Stimulated activated CD4-positive, alpha-beta T cell treated with anti-CD3 and anti-CD28 coated beads, TNF-alpha, amount 100 ng/mL, for 24 hours (primary cell): ENCODE data around the gene PRPH.
"Not testable (repeated sequence)": the region's sequence is repeated elsewhere in the genome, so short reads cannot be mapped to it uniquely, and the experiment has no call there.

ENCODE experiments used
- DNase-seq, 3 experiments: peaks; one replicate each; pipeline ENCODE4 v3.0.0-alpha.2; 2020; ENCODE audit warnings: low read depth in 3 of 3

PRPH gene

GRCh38 chr12:49276304-49277290, 18.4 kb upstream of the PRPH start:
- DNase-seq: no peak

GRCh38 chr12:49277466-49277865, 17.5 kb upstream of the PRPH start:
- DNase-seq: no peak

GRCh38 chr12:49279706-49280159, 15.2 kb upstream of the PRPH start:
- DNase-seq: no peak

GRCh38 chr12:49280545-49280944, 14.4 kb upstream of the PRPH start:
- DNase-seq: not testable (repeated sequence)

- DNase-seq: no peak
Observed at GRCh38 chr12:49282302-49282701, 12.6 kb upstream of the PRPH start.

GRCh38 chr12:49282740-49283375, 12.1 kb upstream of the PRPH start:
- not testable (repeated sequence) for DNase-seq

GRCh38 chr12:49283541-49284429, 11.2 kb upstream of the PRPH start:
- no peak for DNase-seq

- no peak for DNase-seq
Observed at GRCh38 chr12:49284672-49285071, 10.3 kb upstream of the PRPH start.

GRCh38 chr12:49287876-49288275, 7.1 kb upstream of the PRPH start:
- no peak for DNase-seq

- DNase-seq: peak in 2 of 3 experiments; percentile 54 to 65
Observed at GRCh38 chr12:49288412-49288853, 6.5 kb upstream of the PRPH start.

- DNase-seq: no peak
Observed at GRCh38 chr12:49288922-49289555, 5.9 kb upstream of the PRPH start.

- DNase-seq: no peak
Observed at GRCh38 chr12:49292729-49293055, 2.3 kb upstream of the PRPH start.

- no peak for DNase-seq
Observed at GRCh38 chr12:49293056-49293956, 1.6 kb upstream of the PRPH start.

- DNase-seq: no peak
Observed at GRCh38 chr12:49294086-49294803, 702 bp upstream of the PRPH start.

GRCh38 chr12:49294804-49295081, 204 bp upstream of the PRPH start:
- no peak for DNase-seq

GRCh38 chr12:49296034-49296835, 1.3 kb downstream of the PRPH start:
- peak in 2 of 3 experiments; percentile 24 to 67 for DNase-seq

GRCh38 chr12:49296836-49297694, 2.1 kb downstream of the PRPH start:
- peak in 1 of 3 experiments; percentile 50 for DNase-seq

GRCh38 chr12:49297695-49298060, 2.7 kb downstream of the PRPH start:
- no peak for DNase-seq
